GM12878 (cell line): ENCODE data around the gene MB21D2. TPM values are rescaled to one million over a fixed set of nuclear protein-coding genes. Genes with fewer than 3 reads are reported as not detected.

Experiments
- ATAC-seq: fragments of 200-7000 bp; cut with Tn5 transposase; 3 replicates; pipeline ENCODE4 v1.9.1; 2020; ENCODE audit warnings: mild to moderate bottlenecking, moderate library complexity
- BruUV-seq: library from RNA; stranded (reverse); fragments of 400-500 nt; replicated peaks from 2 replicates; lab custom pipeline; 2021; lab: Mats Ljungman, UMichigan
- CTCF ChIA-PET: fragments of 300-600 bp; sonication (Branson Sonifier 250); formaldehyde crosslinking; extraction: SDS; loops from one replicate; lab custom pipeline; 2021; ENCODE audit warnings: inconsistent platforms; lab: Yijun Ruan, JAX
- POLR2A ChIA-PET: fragments of 350-600 bp; formaldehyde crosslinking; extraction: SDS; loops from one replicate; lab custom pipeline; 2021; ENCODE audit warnings: inconsistent platforms; lab: Charles Lee
- RAD21 ChIA-PET: fragments of 300-600 bp; sonication (Branson Sonifier 250); formaldehyde crosslinking; loops from one replicate; lab custom pipeline; 2023; ENCODE audit warnings: antibody characterized with exemption; ENCODE audit not compliant: unreplicated experiment; lab: Charles Lee
- SMC1A ChIA-PET: fragments of 300-600 bp; sonication (Branson Sonifier 250); formaldehyde crosslinking; loops from one replicate; lab custom pipeline; 2023; ENCODE audit not compliant: unreplicated experiment, uncharacterized antibody; lab: Charles Lee
- DNase-seq: peaks from one replicate; pipeline ENCODE4 v3.0.0-alpha.2; 2011; ENCODE audit warnings: low read depth, low spot score
- FAIRE-seq: peaks from 3 replicates; lab custom pipeline; 2011; peaks lifted over from hg19 to GRCh38; lab: Jason Lieb, UNC
- H2AFZ ChIP-seq: 2 replicates; pipeline ENCODE4 v1.6.0; 2011; ENCODE audit warnings: low read depth, low read length, control low read depth; ENCODE audit not compliant: control insufficient read depth
- H3K27ac ChIP-seq: 2 replicates; pipeline ENCODE4 v1.5.1; 2011; ENCODE audit warnings: control low read depth; ENCODE audit not compliant: control insufficient read depth, insufficient read depth
- H3K27me3 ChIP-seq, 2 experiments: replicated peaks in 1 of 2; 2 replicates each; pipeline versions ENCODE4 v1.6.0 to v1.6.1; 2011; ENCODE audit warnings: low read length in 1 of 2; ENCODE audit not compliant: control insufficient read depth in 2 of 2, insufficient read depth in 2 of 2
- H3K36me3 ChIP-seq, 2 experiments: 2 replicates each; pipeline ENCODE4 v1.5.1; 2011; ENCODE audit warnings: low read length in 1 of 2; ENCODE audit not compliant: control insufficient read depth in 2 of 2, insufficient read depth in 2 of 2
- H3K4me1 ChIP-seq: 2 replicates; pipeline ENCODE4 v1.6.1; 2011; ENCODE audit warnings: mild to moderate bottlenecking, low read length, moderate library complexity, mixed read lengths; ENCODE audit not compliant: control insufficient read depth, insufficient read depth
- H3K4me2 ChIP-seq: 2 replicates; pipeline ENCODE4 v1.6.0; 2011; ENCODE audit warnings: control low read depth; ENCODE audit not compliant: control insufficient read depth, insufficient read depth
- H3K4me3 ChIP-seq: fragments of 200-600 bp; sonication (generic); 2 replicates; pipeline ENCODE4 v1.5.1; 2016
- H3K79me2 ChIP-seq: 2 replicates; pipeline ENCODE4 v1.6.0; 2011; ENCODE audit warnings: low read length; ENCODE audit not compliant: control insufficient read depth, insufficient read depth
- H3K9ac ChIP-seq: 2 replicates; pipeline ENCODE4 v1.8.0; 2011; ENCODE audit warnings: low read length, control low read depth, mixed read lengths; ENCODE audit not compliant: control insufficient read depth, insufficient read depth
- H3K9me3 ChIP-seq: replicated peaks from 3 replicates; pipeline ENCODE4 v1.5.1; 2011; ENCODE audit warnings: mild to moderate bottlenecking, low read length; ENCODE audit not compliant: control insufficient read depth, insufficient read depth
- H4K20me1 ChIP-seq: 2 replicates; pipeline ENCODE4 v1.6.0; 2011; ENCODE audit not compliant: control insufficient read depth, insufficient read depth
- FOXK2 ChIP-seq: fragments of 450-650 bp; IDR thresholded peaks from 2 replicates; pipeline ENCODE4 v1.6.1; 2017; ENCODE audit warnings: mild to moderate bottlenecking, moderate library complexity
- FOXM1 ChIP-seq: IDR thresholded peaks from 2 replicates; pipeline ENCODE4 v1.6.1; 2012; ENCODE audit warnings: low read depth, mild to moderate bottlenecking, inconsistent platforms, low read length, moderate library complexity
- HDAC6 ChIP-seq: fragments of 200-600 bp; sonication (generic); IDR thresholded peaks from one replicate; pipeline ENCODE4 v1.8.0; 2017; ENCODE audit warnings: antibody characterized with exemption; ENCODE audit not compliant: unreplicated experiment
- MXI1 ChIP-seq: fragments of 150-350 bp; IDR thresholded peaks from 2 replicates; pipeline ENCODE4 v1.6.1; 2011; ENCODE audit warnings: low read depth, mild to moderate bottlenecking, inconsistent platforms, low read length, improper control_type of control experiment
- SMAD5 ChIP-seq: IDR thresholded peaks from 2 replicates; pipeline ENCODE4 v1.6.1; 2016; ENCODE audit warnings: antibody characterized with exemption, low read depth
- SPI1 ChIP-seq: IDR thresholded peaks from 2 replicates; pipeline ENCODE4 v1.6.1; 2011; ENCODE audit warnings: low read depth, mild to moderate bottlenecking, low read length, moderate library complexity, borderline replicate concordance; ENCODE audit not compliant: insufficient read depth
- SREBF2 ChIP-seq: IDR thresholded peaks from 2 replicates; pipeline ENCODE4 v1.6.1; 2012; ENCODE audit warnings: mild to moderate bottlenecking, low read length
- SRF ChIP-seq, 2 experiments: IDR thresholded peaks; 2 replicates each; pipeline ENCODE4 v1.6.1; 2011; ENCODE audit warnings: low read depth in 2 of 2, low read length in 2 of 2, mild to moderate bottlenecking in 1 of 2, moderate library complexity in 1 of 2
- TCF3 ChIP-seq: IDR thresholded peaks from 2 replicates; pipeline ENCODE4 v1.6.1; 2012; ENCODE audit warnings: low read depth, mild to moderate bottlenecking, low read length, borderline replicate concordance; ENCODE audit not compliant: insufficient read depth
- TCF7 ChIP-seq: IDR thresholded peaks from 2 replicates; pipeline ENCODE4 v1.6.1; 2014; ENCODE audit warnings: antibody characterized with exemption, borderline replicate concordance
- WGBS: methylation state at CpG from one replicate; pipeline ENCODE4 v1.1.6; 2016; ENCODE audit warnings: low lambda C conversion rate; ENCODE audit not compliant: insufficient replicate concordance, insufficient coverage; ENCODE audit errors: missing lambda C conversion rate; 5-methylcytosine and 5-hydroxymethylcytosine counted together
- in situ Hi-C: fragments of 300-500 bp; cut with MboI; formaldehyde crosslinking; loops from 9 replicates; pipeline ENCODE4 v1.14.3; 2018; ENCODE audit warnings: mixed read lengths
- intact Hi-C: fragments of 100-400 bp; cut with micrococcal nuclease; formaldehyde crosslinking; loops from one replicate; pipeline ENCODE4 v1.14.2; 2022; ENCODE audit not compliant: unreplicated experiment
- polyA plus RNA-seq, 11 experiments: library from polyadenylated mRNA; depleted of rRNA in 4 of 11; unstranded in 6 of 11; stranded (reverse) in 5 of 11; fragments of >200 nt; fragmentation: Nextera tagmentation in 4 of 11; fragmentation: Illumina TruSeq in 1 of 11; extraction: Ambion mirVana in 4 of 11; extraction: Trizol in 1 of 11; gene quantifications; 1 replicate in 1 of 11; 2 replicates in 10 of 11; pipeline versions ENCODE4 v1.2.1 to v1.2.3, GENCODE V29; 2011 to 2016; ENCODE audit warnings: inconsistent platforms in 2 of 11, missing spikeins in 2 of 11, low read depth in 1 of 11
- total RNA-seq, 4 experiments: library from RNA; depleted of rRNA in 3 of 4; stranded (reverse); fragments of >200 nt in 3 of 4; fragmentation: Illumina TruSeq in 1 of 4; extraction: Trizol in 1 of 4; gene quantifications; 2 replicates each; pipeline versions ENCODE4 v1.2.1 to v1.2.3, GENCODE V29; 2013 to 2021
- TF ChIP-seq, protein P1 (sequence below): fragments of 450-650 bp; IDR thresholded peaks from 2 replicates; pipeline ENCODE4 v1.6.1; 2017; ENCODE audit warnings: mild to moderate bottlenecking, low read depth, inconsistent platforms; ENCODE audit not compliant: poor library complexity, severe bottlenecking
- TF ChIP-seq, protein P2 (sequence below): fragments of 450-650 bp; formaldehyde crosslinking; IDR thresholded peaks from 2 replicates; pipeline ENCODE4 v1.4.0; 2020; ENCODE audit warnings: mild to moderate bottlenecking, moderate library complexity
- TF ChIP-seq, protein P3 (sequence below): IDR thresholded peaks from 2 replicates; pipeline ENCODE4 v1.6.1; 2012; ENCODE audit warnings: low read length, inconsistent platforms
- TF ChIP-seq, protein P4 (sequence below): IDR thresholded peaks from 2 replicates; pipeline ENCODE4 v1.6.1; 2011; ENCODE audit warnings: low read depth, low read length, improper control_type of control experiment, borderline replicate concordance
- TF ChIP-seq, protein P5 (sequence below): IDR thresholded peaks from 2 replicates; pipeline ENCODE4 v1.6.1; 2011; ENCODE audit warnings: borderline replicate concordance, low read depth, mild to moderate bottlenecking, moderate library complexity, mixed read lengths, low read length; ENCODE audit not compliant: insufficient read depth; ENCODE audit errors: extremely low read length

MB21D2 gene
- total and polyA plus RNA-seq, 10 of the 15 experiments (the other 5 are each of a cell fraction or from before 2014, with no cell fraction given), result 7.9 to 21.2 (median 15.3) TPM

DNA sequence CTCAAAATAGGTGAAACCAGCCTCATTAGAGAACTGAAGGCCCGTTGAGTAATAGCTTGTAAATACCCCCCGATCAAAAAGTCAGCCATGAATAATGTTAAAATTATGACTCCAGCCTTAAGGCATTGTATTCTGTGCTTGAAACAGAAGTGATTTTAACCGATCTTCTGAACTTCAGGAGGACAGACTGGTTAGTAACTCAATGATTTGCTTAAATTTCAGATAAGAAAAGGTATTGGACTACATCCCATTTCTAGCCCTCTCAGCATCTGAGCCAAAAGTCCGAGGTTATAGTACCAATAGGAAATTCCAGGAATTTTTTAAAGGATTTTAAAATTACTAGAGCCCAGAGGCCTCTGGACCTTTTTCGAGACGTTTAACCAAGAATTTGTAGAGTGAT lies 122.6 kb downstream of the MB21D2 start:
- FAIRE-seq, result no peak
- H3K27me3 ChIP-seq, result no peaks in the 10 kb centered on the region
- H3K9ac ChIP-seq, result no peak overlapping the region
- H4K20me1 ChIP-seq, result no peaks in the 10 kb centered on the region
- ChIA-PET SMC1A (interaction anchor here (0.7 to 1.5 kb wide), 3 partner anchors 12 to 22 kb away, joined by 3 to 4 read pairs (median 3); no protein-coding TSS in a partner anchor), RAD21 (interaction anchor here (1.0 kb wide), 1 partner anchor 120 kb away, joined by 3 read pairs; no protein-coding TSS in a partner anchor), POLR2A (no interaction called here), CTCF (interaction anchor here (1.2 to 4.8 kb wide), 5 partner anchors 9 to 229 kb away, joined by 3 to 26 read pairs (median 4); no protein-coding TSS in a partner anchor)
- intact Hi-C loops (no loop called here), in situ Hi-C loops (no loop called here)
- WGBS, result 67% methylated on average over 6 of the region's 6 CpGs
- no peak overlapping the region for H3K27ac ChIP-seq
- no peak for DNase-seq
- no peaks in the 10 kb centered on the region for H3K9me3 ChIP-seq
- H3K4me3 ChIP-seq, result no peak overlapping the region
- no TSS peak for BruUV-seq
- H2AFZ ChIP-seq, result no peak overlapping the region
- H3K4me1 ChIP-seq, result no peaks in the 10 kb centered on the region
- H3K79me2 ChIP-seq, result no peaks in the 10 kb centered on the region
- ATAC-seq, result no peak
- peaks cover 0 to 9% of the 10 kb centered on the region in 2 experiments; a peak in 2 of 4 replicates for H3K36me3 ChIP-seq
- H3K4me2 ChIP-seq, result no peak overlapping the region
- TF ChIP-seq, protein P1, sequence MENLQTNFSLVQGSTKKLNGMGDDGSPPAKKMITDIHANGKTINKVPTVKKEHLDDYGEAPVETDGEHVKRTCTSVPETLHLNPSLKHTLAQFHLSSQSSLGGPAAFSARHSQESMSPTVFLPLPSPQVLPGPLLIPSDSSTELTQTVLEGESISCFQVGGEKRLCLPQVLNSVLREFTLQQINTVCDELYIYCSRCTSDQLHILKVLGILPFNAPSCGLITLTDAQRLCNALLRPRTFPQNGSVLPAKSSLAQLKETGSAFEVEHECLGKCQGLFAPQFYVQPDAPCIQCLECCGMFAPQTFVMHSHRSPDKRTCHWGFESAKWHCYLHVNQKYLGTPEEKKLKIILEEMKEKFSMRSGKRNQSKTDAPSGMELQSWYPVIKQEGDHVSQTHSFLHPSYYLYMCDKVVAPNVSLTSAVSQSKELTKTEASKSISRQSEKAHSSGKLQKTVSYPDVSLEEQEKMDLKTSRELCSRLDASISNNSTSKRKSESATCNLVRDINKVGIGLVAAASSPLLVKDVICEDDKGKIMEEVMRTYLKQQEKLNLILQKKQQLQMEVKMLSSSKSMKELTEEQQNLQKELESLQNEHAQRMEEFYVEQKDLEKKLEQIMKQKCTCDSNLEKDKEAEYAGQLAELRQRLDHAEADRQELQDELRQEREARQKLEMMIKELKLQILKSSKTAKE, result no peak
- no peak for TF ChIP-seq TCF7
- TF ChIP-seq, protein P2, sequence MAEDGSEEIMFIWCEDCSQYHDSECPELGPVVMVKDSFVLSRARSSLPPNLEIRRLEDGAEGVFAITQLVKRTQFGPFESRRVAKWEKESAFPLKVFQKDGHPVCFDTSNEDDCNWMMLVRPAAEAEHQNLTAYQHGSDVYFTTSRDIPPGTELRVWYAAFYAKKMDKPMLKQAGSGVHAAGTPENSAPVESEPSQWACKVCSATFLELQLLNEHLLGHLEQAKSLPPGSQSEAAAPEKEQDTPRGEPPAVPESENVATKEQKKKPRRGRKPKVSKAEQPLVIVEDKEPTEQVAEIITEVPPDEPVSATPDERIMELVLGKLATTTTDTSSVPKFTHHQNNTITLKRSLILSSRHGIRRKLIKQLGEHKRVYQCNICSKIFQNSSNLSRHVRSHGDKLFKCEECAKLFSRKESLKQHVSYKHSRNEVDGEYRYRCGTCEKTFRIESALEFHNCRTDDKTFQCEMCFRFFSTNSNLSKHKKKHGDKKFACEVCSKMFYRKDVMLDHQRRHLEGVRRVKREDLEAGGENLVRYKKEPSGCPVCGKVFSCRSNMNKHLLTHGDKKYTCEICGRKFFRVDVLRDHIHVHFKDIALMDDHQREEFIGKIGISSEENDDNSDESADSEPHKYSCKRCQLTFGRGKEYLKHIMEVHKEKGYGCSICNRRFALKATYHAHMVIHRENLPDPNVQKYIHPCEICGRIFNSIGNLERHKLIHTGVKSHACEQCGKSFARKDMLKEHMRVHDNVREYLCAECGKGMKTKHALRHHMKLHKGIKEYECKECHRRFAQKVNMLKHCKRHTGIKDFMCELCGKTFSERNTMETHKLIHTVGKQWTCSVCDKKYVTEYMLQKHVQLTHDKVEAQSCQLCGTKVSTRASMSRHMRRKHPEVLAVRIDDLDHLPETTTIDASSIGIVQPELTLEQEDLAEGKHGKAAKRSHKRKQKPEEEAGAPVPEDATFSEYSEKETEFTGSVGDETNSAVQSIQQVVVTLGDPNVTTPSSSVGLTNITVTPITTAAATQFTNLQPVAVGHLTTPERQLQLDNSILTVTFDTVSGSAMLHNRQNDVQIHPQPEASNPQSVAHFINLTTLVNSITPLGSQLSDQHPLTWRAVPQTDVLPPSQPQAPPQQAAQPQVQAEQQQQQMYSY (CRISPR knock-in tag), result no peak
- TF ChIP-seq SREBF2, result no peak
- TF ChIP-seq MXI1, result no peak
- no peak for TF ChIP-seq SMAD5
- TF ChIP-seq SRF (IDR thresholded peaks at IDR 0.05; ENCODE audit: low read depth in 2 of 2, low read length in 2 of 2), result no peak
- no peak for TF ChIP-seq SPI1
- TF ChIP-seq FOXK2, result no peak
- no peak for TF ChIP-seq FOXM1
- TF ChIP-seq, protein P3, sequence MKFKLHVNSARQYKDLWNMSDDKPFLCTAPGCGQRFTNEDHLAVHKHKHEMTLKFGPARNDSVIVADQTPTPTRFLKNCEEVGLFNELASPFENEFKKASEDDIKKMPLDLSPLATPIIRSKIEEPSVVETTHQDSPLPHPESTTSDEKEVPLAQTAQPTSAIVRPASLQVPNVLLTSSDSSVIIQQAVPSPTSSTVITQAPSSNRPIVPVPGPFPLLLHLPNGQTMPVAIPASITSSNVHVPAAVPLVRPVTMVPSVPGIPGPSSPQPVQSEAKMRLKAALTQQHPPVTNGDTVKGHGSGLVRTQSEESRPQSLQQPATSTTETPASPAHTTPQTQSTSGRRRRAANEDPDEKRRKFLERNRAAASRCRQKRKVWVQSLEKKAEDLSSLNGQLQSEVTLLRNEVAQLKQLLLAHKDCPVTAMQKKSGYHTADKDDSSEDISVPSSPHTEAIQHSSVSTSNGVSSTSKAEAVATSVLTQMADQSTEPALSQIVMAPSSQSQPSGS, result no peak
- no peak for TF ChIP-seq HDAC6
- TF ChIP-seq, protein P4, sequence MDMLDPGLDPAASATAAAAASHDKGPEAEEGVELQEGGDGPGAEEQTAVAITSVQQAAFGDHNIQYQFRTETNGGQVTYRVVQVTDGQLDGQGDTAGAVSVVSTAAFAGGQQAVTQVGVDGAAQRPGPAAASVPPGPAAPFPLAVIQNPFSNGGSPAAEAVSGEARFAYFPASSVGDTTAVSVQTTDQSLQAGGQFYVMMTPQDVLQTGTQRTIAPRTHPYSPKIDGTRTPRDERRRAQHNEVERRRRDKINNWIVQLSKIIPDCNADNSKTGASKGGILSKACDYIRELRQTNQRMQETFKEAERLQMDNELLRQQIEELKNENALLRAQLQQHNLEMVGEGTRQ, result no peak
- no peak for TF ChIP-seq TCF3
- TF ChIP-seq, protein P5, sequence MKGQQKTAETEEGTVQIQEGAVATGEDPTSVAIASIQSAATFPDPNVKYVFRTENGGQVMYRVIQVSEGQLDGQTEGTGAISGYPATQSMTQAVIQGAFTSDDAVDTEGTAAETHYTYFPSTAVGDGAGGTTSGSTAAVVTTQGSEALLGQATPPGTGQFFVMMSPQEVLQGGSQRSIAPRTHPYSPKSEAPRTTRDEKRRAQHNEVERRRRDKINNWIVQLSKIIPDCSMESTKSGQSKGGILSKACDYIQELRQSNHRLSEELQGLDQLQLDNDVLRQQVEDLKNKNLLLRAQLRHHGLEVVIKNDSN, result no peak
